ENCODE data around the gene RABAC1.
A peak's percentile ranks its signal among the peaks of the same experiment; 100 is the strongest.

RABAC1 gene

DNA sequence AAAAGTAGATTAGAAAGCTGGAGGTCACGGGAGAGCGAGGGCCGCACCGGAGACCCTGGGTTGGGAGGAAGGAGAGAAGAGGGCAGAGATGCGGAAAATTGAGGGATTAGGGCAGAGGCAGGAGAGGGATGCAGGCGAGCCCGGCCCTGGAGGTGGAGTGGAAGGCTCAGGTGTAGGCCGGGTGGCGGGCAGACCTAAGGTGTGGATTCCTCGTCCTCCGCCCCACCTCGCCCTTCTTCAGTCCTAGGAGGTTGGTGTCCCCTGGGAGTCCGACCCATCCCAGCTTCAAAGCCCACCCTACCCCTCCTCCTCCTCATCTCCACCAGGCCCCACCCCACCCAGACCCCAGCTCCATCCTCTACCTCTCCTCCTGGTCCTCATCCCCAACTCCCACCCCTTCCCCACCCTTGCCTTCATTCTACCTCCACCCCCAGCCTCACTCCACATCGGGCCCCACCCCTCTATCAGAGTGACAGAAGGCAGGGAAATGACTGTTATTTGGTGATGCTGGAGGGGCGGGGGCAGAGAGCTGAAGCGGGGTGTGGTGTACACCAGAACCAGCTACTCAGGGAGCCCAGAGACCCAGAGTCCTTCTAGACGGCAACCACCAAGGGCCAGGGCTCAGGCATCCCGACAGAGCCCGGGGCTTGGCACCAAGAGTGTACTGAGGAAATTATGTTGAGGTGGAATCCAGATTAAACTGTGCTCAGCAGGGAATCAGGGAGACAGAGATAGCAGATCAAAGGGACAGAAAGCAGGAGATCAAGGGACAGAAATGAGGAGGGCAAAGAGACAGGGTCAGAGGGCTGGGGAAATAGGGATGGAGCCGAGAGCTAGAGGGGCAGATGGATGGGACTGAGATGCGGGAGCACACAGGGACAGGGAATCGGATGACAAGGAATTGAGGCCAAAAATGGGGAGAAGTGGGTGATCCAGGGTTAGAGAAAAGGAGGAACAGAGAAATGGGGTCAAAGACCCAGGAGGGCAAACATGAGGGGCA is 37.2 kb downstream of the RABAC1 start:
- Histone ChIP-seq H3K36me3 (replicated peaks in 1 of 2; ENCODE audit: control insufficient read depth in 2 of 2, insufficient read depth in 2 of 2, low read length in 2 of 2) (peaks cover 0 to 5% of the 10 kb centered on the region in 2 donors), H4K91ac (ENCODE audit: low read depth, low read length, poor library complexity) (no peak overlapping the region), H3K79me1 (ENCODE audit: low read depth, low read length) (peaks cover 6% of the 10 kb centered on the region), H2AFZ (ENCODE audit: low read length) (no peak overlapping the region), H3K9ac (ENCODE audit: low read depth, low read length, poor library complexity) (no peak overlapping the region), H2BK12ac (ENCODE audit: low read length) (no peak overlapping the region), H4K8ac (ENCODE audit: low read depth, low read length) (no peak overlapping the region), H3K4me1 (ENCODE audit: control insufficient read depth in 2 of 2, insufficient read depth in 1 of 2, low read depth in 1 of 2, low read length in 2 of 2) (peaks cover 0 to 3% of the 10 kb centered on the region in 2 donors), H3K23ac (ENCODE audit: low read depth, low read length, poor library complexity) (no peak overlapping the region), H3K9me3 (replicated peaks in 1 of 2; ENCODE audit: control insufficient read depth in 2 of 2, insufficient read depth in 1 of 2, low read depth in 1 of 2, low read length in 2 of 2) (peaks cover 0 to 27% of the 10 kb centered on the region in 2 donors), H3K27me3 (ENCODE audit: control insufficient read depth in 3 of 3, insufficient read depth in 3 of 3, low read depth in 1 of 3, low read length in 3 of 3) (peaks cover 23 to 94% (median 84%) of the 10 kb centered on the region in 3 experiments), H2AK5ac (ENCODE audit: low read depth, low read length) (no peak overlapping the region), H2BK15ac (ENCODE audit: low read length) (no peak overlapping the region), H3K18ac (ENCODE audit: low read length) (peak overlapping the region; percentile 54), H2BK5ac (ENCODE audit: low read length) (no peak overlapping the region), H2BK120ac (ENCODE audit: low read depth, low read length) (no peak overlapping the region), H3K27ac (replicated peaks; ENCODE audit: low read length) (no peak overlapping the region), H3K4me3 (ENCODE audit: low read length in 2 of 2) (no peak overlapping the region), H3K4ac (ENCODE audit: low read length) (no peak overlapping the region), H3K14ac (ENCODE audit: low read length) (no peak overlapping the region), H3K4me2 (ENCODE audit: insufficient read depth, low read length, poor library complexity, severe bottlenecking) (no peak overlapping the region)
- DNase-seq (ENCODE audit: low spot score), result no peak
- WGBS, 2 donors (ENCODE audit: extremely low coverage in 2 of 2, insufficient read length in 2 of 2, insufficient replicate concordance in 1 of 2), result no CpG with 5 or more reads among the region's 22 CpGs

DNA sequence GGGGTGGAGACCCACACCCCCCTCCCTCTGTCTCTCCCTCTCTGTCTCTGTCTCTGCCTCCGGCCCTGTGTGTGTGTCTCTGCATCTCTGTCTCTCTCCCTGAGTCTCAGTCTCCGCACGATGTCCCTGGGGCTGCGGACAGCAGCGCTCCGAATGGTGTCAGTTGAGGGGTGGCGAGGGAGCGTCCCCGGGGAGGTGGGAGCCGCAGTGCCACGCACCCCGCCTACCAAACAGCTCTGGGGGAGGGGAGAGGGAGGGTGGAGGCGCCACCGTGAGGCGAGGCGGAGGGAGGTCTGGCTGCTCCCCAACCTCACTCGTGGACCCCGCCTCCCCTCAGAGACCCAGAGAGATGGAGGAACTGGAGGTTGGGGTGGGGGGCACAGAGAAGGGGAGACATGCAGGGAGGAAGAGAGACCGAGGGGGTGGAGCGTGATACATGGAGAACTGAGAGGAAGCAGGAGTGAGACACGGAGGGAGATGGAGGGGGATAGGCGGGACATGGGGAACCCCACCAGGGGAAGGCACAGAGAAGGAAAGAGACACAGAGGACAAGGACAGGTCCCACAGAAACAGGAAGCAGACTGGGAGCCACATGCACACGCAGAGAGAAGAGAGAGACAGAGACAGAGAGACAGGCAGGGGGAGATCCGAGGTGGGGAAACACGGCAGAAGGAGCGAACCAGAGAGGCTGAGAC is 38.1 kb downstream of the RABAC1 start:
- H2AK5ac ChIP-seq (ENCODE audit: low read depth, low read length), result no peak overlapping the region
- peak overlapping the region; percentile 41 for H3K18ac ChIP-seq (ENCODE audit: low read length)
- H3K23ac ChIP-seq (ENCODE audit: low read depth, low read length, poor library complexity), result peak overlapping the region; percentile 1
- H2BK5ac ChIP-seq (ENCODE audit: low read length), result no peak overlapping the region
- peaks cover 0 to 5% of the 10 kb centered on the region in 2 donors for H3K36me3 ChIP-seq (replicated peaks in 1 of 2; ENCODE audit: control insufficient read depth in 2 of 2, insufficient read depth in 2 of 2, low read length in 2 of 2)
- no peak for DNase-seq (ENCODE audit: low spot score)
- H3K4me3 ChIP-seq (ENCODE audit: low read length in 2 of 2), result no peak overlapping the region
- WGBS, 2 donors (ENCODE audit: extremely low coverage in 2 of 2, insufficient read length in 2 of 2, insufficient replicate concordance in 1 of 2), result no CpG with 5 or more reads among the region's 26 CpGs
- no peak overlapping the region for H3K4me2 ChIP-seq (ENCODE audit: insufficient read depth, low read length, poor library complexity, severe bottlenecking)
- H3K14ac ChIP-seq (ENCODE audit: low read length), result peak overlapping the region; percentile 59
- no peak overlapping the region for H3K27ac ChIP-seq (replicated peaks; ENCODE audit: low read length)
- H4K8ac ChIP-seq (ENCODE audit: low read depth, low read length), result no peak overlapping the region
- H4K91ac ChIP-seq (ENCODE audit: low read depth, low read length, poor library complexity), result no peak overlapping the region
- peaks cover 0 to 26% of the 10 kb centered on the region in 2 donors for H3K9me3 ChIP-seq (replicated peaks in 1 of 2; ENCODE audit: control insufficient read depth in 2 of 2, insufficient read depth in 1 of 2, low read depth in 1 of 2, low read length in 2 of 2)
- H3K79me1 ChIP-seq (ENCODE audit: low read depth, low read length), result peaks cover 6% of the 10 kb centered on the region
- H3K9ac ChIP-seq (ENCODE audit: low read depth, low read length, poor library complexity), result no peak overlapping the region
- H3K4ac ChIP-seq (ENCODE audit: low read length), result no peak overlapping the region
- no peak overlapping the region for H2AFZ ChIP-seq (ENCODE audit: low read length)
- peaks cover 25 to 95% (median 85%) of the 10 kb centered on the region in 3 experiments for H3K27me3 ChIP-seq (ENCODE audit: control insufficient read depth in 3 of 3, insufficient read depth in 3 of 3, low read depth in 1 of 3, low read length in 3 of 3)
- no peak overlapping the region for H2BK12ac ChIP-seq (ENCODE audit: low read length)
- H3K4me1 ChIP-seq (ENCODE audit: control insufficient read depth in 2 of 2, insufficient read depth in 1 of 2, low read depth in 1 of 2, low read length in 2 of 2), result peaks cover 0 to 3% of the 10 kb centered on the region in 2 donors
- no peak overlapping the region for H2BK15ac ChIP-seq (ENCODE audit: low read length)
- H2BK120ac ChIP-seq (ENCODE audit: low read depth, low read length), result no peak overlapping the region

DNA sequence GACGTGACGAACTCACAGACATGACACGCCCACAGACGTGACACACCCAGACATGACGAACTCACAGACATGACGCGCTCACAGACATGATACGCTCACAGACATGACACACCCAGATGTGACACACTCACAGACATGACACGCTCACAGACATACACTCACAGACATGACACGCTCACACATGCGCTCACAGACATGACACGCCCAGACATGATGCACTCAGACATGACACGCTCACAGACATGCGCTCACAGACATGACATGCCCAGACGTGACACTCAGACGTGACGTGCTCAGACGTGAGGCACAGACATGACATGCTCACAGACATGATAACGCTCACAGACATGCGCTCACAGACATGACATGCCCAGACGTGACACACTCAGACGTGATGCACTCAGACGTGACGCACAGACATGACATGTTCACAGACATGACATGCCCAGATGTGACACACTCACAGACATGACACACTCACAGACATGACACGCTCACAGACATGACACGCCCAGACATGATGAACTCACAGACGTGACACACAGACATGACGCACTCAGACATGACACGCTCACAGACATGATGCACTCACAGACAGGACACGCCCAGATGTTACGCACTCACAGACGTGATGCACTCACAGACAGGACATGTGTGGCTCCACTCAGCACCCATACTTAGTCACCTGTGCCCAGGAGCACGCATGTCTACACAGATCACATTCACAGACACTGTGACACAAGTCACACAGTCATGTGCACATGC is 39.0 kb downstream of the RABAC1 start:
- H2AFZ ChIP-seq (ENCODE audit: low read length), result no peak overlapping the region
- H4K91ac ChIP-seq (ENCODE audit: low read depth, low read length, poor library complexity), result no peak overlapping the region
- WGBS, 2 donors (ENCODE audit: extremely low coverage in 2 of 2, insufficient read length in 2 of 2, insufficient replicate concordance in 1 of 2), result no CpG with 5 or more reads among the region's 33 CpGs
- no peak overlapping the region for H3K9ac ChIP-seq (ENCODE audit: low read depth, low read length, poor library complexity)
- H3K4ac ChIP-seq (ENCODE audit: low read length), result no peak overlapping the region
- H2BK5ac ChIP-seq (ENCODE audit: low read length), result no peak overlapping the region
- H3K14ac ChIP-seq (ENCODE audit: low read length), result peak overlapping the region; percentile 10
- no peak overlapping the region for H4K8ac ChIP-seq (ENCODE audit: low read depth, low read length)
- peaks cover 0 to 3% of the 10 kb centered on the region in 2 donors for H3K4me1 ChIP-seq (ENCODE audit: control insufficient read depth in 2 of 2, insufficient read depth in 1 of 2, low read depth in 1 of 2, low read length in 2 of 2)
- no peak overlapping the region for H2BK120ac ChIP-seq (ENCODE audit: low read depth, low read length)
- H3K4me3 ChIP-seq (ENCODE audit: low read length in 2 of 2), result peak overlapping the region in 1 of 2 donors; percentile 65
- no peak overlapping the region for H3K27ac ChIP-seq (replicated peaks; ENCODE audit: low read length)
- H3K9me3 ChIP-seq (replicated peaks in 1 of 2; ENCODE audit: control insufficient read depth in 2 of 2, insufficient read depth in 1 of 2, low read depth in 1 of 2, low read length in 2 of 2), result peaks cover 0 to 26% of the 10 kb centered on the region in 2 donors
- peaks cover 6% of the 10 kb centered on the region for H3K79me1 ChIP-seq (ENCODE audit: low read depth, low read length)
- H3K27me3 ChIP-seq (ENCODE audit: control insufficient read depth in 3 of 3, insufficient read depth in 3 of 3, low read depth in 1 of 3, low read length in 3 of 3), result peaks cover 30 to 95% (median 84%) of the 10 kb centered on the region in 3 experiments
- no peak overlapping the region for H2BK12ac ChIP-seq (ENCODE audit: low read length)
- no peak for DNase-seq (ENCODE audit: low spot score)
- no peak overlapping the region for H2AK5ac ChIP-seq (ENCODE audit: low read depth, low read length)
- peak overlapping the region; percentile 1 for H3K23ac ChIP-seq (ENCODE audit: low read depth, low read length, poor library complexity)
- H3K4me2 ChIP-seq (ENCODE audit: insufficient read depth, low read length, poor library complexity, severe bottlenecking), result no peak overlapping the region
- H3K36me3 ChIP-seq (replicated peaks in 1 of 2; ENCODE audit: control insufficient read depth in 2 of 2, insufficient read depth in 2 of 2, low read length in 2 of 2), result peaks cover 0 to 6% of the 10 kb centered on the region in 2 donors
- H3K18ac ChIP-seq (ENCODE audit: low read length), result peak overlapping the region; percentile 32
- H2BK15ac ChIP-seq (ENCODE audit: low read length), result no peak overlapping the region
